GM10847 (cell line): Measurements from ENCODE around the gene MCC.

ENCODE experiments used
- POLR2A ChIP-seq: IDR thresholded peaks from 2 replicates; pipeline ENCODE4 v1.6.1; 2011; ENCODE audit not compliant: insufficient read length; ENCODE audit errors: extremely low read depth

MCC gene

GRCh38 chr5:113389116-113389515, 99.1 kb downstream of the MCC start:
- no peak for TF ChIP-seq POLR2A

GRCh38 chr5:113387844-113388243, 100.4 kb downstream of the MCC start:
- no peak for TF ChIP-seq POLR2A

GRCh38 chr5:113384782-113385285, 103.4 kb downstream of the MCC start:
- no peak for TF ChIP-seq POLR2A

DNA sequence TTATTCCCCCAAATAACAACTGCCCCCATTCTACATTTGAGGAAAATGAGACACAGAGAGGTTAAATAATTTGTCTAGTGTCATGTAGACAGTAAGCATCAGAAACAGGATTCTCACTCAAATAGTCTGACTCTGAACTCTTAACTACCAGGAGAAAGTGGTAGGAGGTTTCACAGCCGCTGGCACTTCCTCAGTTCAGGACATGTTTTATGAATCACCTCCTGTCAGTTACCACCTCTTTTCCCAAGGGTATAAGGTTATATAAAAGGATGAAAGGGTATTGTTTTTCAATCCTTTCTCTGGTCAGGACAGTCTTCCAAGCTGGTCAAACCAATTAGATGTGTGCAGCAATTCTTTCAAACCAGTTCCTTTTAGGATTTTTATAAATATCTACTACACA, 105.5 kb downstream of the MCC start:
- no peak for TF ChIP-seq POLR2A

DNA sequence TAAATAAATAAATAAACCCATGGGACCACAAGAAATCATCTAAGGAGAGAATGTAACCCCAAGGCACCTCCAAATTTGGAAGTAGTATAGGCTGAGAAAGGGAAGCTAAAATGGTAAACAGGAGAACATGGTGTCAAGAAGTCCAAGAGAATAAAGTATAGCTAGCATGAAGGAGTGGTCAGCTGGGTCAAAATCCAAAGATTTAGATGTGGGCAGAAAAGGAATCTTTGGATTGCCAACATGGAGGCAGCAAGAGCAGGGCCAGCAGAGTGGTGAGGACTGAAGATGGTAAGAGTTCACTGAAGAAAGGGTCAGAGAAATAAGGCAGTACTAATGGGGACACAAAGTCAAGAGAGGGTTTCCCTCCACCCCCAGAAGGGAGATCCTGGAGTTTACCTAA, 106.5 kb downstream of the MCC start:
- TF ChIP-seq POLR2A: no peak

DNA sequence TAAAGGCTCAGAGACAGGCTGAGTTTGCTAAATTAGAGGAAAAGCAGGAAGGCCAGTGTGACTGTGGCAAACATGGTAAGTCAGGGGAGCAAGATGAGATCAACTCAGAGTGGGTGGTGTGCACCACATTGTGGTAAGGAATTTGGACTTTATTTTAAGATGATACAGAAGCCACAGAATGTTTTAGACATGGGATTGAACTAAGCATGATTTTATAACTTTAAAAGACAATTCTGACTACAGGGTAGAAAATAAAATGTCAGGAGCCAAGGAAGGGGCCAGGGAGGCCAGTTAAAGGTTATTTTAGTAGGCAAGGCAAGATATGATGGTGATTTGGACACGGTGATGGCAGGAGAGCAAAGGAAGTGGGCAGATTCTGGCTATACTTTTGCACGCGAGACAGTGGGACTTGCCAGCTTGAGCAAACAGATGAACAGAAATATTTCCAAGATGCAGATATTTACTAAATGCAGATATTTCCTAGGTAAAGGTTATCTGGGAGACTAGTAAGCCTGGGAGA, 107.4 kb downstream of the MCC start:
- TF ChIP-seq POLR2A: no peak

- TF ChIP-seq POLR2A: no peak
These were observed 108.1 kb downstream of the MCC start for GRCh38 chr5:113379936-113380806.

DNA sequence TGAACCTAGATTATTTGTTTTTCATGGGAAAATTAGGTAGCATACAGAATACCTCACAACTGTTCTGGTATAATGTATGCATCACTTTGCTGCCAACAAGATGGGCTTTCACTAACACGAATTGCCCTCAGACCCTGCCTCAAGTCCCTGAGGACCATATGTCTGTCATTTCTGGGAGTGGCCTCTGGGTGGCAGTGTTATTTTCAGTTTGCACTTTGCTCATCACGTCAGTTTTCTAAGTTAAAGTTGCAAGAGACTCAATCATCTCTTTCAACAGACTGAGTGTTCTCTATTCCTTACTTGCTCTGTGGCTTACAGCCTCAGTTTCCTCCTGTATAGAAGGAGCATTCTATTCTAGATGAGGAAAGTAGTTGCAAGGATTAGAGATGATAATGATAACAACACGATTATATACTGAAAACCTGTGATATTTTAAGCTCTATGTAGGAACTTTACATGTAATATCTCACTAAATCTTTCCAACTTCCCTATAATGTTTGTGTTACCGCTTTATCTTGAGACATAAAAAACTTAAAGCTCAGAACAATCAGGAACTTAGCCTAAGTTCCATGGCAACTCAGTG, 109.2 kb downstream of the MCC start:
- TF ChIP-seq POLR2A: no peak

- TF ChIP-seq POLR2A: no peak
These were observed 109.7 kb downstream of the MCC start for GRCh38 chr5:113378514-113378913.

DNA sequence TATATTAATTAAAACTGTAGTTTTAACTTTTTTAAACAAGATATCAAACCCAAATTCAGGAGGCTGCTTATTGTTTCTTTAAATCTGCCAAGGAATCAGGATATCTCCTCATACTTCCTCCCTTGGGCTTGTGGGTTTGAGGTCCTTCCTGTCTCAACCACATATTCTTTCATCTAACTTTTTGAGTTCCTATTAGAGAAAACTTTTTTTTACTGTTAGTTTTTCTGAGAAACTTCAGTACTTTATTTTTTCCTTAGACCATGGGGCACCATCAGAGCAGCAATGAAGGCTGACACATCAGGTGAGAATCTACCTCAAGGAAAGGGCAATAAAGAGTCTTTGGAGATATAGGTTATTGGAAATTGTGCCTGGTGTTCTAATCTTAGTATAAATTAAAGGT, 110.2 kb downstream of the MCC start:
- no peak for TF ChIP-seq POLR2A

GRCh38 chr5:113376640-113377039, 111.6 kb downstream of the MCC start:
- no peak for TF ChIP-seq POLR2A

GRCh38 chr5:113375480-113376060, 112.7 kb downstream of the MCC start:
- TF ChIP-seq POLR2A: no peak

GRCh38 chr5:113373426-113373825, 114.8 kb downstream of the MCC start:
- no peak for TF ChIP-seq POLR2A

DNA sequence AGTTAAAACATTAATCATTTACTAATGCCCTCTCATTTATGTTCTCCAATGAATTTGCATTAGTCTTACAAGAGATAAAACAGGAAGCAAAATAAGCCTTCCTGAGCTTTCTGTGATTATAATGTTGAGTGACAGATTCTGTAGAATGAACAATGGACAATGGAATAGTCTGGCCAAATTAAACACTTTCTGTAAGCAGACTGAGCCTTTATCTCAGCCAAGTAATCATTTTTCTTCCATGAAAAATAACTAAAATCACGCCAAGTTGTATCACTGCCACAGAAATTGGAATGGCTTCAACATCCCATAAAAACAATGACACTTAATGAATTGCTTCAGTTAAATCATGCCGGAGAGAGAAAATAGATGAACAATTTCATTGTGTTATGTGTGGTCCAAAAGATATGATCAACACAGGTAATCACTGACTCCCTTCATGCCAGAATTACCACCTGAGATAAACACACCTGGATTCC, 116.5 kb downstream of the MCC start:
- no peak for TF ChIP-seq POLR2A

DNA sequence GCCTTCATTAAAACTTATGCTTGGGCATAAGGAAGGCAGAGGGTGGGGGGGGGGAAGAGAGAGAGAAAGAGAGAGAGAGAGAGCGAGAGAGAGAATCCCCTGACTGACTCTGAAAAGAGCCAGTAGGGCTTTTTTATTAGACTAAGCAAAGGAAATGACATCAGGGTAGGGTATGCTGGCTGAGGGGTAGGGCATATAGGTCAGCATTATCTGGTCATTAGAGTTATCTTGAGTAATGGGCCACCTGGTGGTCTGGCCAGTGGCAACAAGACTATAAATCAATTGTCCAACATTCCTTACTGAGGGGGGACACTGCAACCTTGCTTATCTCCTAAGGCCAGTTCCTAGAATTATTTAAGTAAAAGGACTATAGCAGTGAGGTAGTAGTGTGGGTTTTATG, 120.7 kb downstream of the MCC start:
- no peak for TF ChIP-seq POLR2A

DNA sequence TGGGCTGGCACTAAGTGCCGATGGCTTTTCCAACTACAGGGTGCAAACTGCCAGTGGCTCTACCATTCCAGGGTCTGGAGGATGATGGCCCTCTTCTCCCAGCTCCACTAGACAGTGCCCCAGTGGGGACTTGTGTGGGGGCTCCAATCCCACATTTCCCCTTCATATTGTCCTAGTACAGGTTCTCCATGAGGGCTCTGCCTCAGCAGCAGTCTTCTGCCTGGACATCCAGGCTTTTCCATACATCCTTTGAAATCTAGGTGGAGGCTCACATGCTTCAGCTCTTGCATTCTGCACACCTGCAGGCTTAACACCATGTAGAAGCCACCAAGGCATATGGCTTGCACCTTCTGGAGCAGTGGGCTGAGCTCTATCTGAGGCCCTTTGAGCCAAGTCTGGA, 123.8 kb downstream of the MCC start:
- TF ChIP-seq POLR2A: no peak
